Measurements from ENCODE around the gene C10orf62.
"Not testable (repeated sequence)": the region's sequence is repeated elsewhere in the genome, so short reads cannot be mapped to it uniquely, and the experiment has no call there.

Gene C10orf62

GRCh38 chr10:97632949-97633884 lies 43.7 kb downstream of the C10orf62 start, which contains the start of gene MORN4:
Gene MORN4 (minus strand): TSS chr10:97633500. CDS start chr10:97619653, 13,847 bp downstream.
- peak; percentile 79 to 91 (median 86) for DNase-seq

GRCh38 chr10:97633921-97634320 lies 44.4 kb downstream of the C10orf62 start:
- peak in 1 of 5 donors; percentile 21 for DNase-seq

GRCh38 chr10:97635577-97635976 lies 46.1 kb downstream of the C10orf62 start:
- no peak for DNase-seq

GRCh38 chr10:97639090-97639489 lies 49.6 kb downstream of the C10orf62 start:
- DNase-seq, result not testable (repeated sequence)

GRCh38 chr10:97640174-97640867 lies 50.8 kb downstream of the C10orf62 start, which contains the start of gene PI4K2A:
Gene PI4K2A (plus strand): TSS chr10:97640671. CDS start chr10:97640743, 72 bp downstream.
- peak; percentile 97 to 99 (median 98) for DNase-seq
